HUES48 (cell line): ENCODE results near the gene SNRPB.

ENCODE experiments used
- H3K27ac ChIP-seq: one replicate; pipeline ENCODE4 v1.7.0; 2013; ENCODE audit warnings: low read depth, low read length, inconsistent platforms
- H3K27me3 ChIP-seq: 2 replicates; pipeline ENCODE4 v1.6.1; 2013; ENCODE audit warnings: mild to moderate bottlenecking, low read length; ENCODE audit not compliant: control insufficient read depth, insufficient read depth
- H3K36me3 ChIP-seq: 2 replicates; pipeline ENCODE4 v1.6.1; 2013; ENCODE audit warnings: low read length; ENCODE audit not compliant: control insufficient read depth, insufficient read depth
- H3K4me1 ChIP-seq: 2 replicates; pipeline ENCODE4 v1.6.1; 2013; ENCODE audit warnings: mild to moderate bottlenecking, low read length; ENCODE audit not compliant: control insufficient read depth, insufficient read depth
- H3K4me3 ChIP-seq: 2 replicates; pipeline ENCODE4 v1.5.1; 2013; ENCODE audit warnings: mild to moderate bottlenecking, low read depth, low read length
- H3K9ac ChIP-seq: 2 replicates; pipeline ENCODE4 v1.6.1; 2013; ENCODE audit warnings: mild to moderate bottlenecking, low read depth, low read length, moderate library complexity
- H3K9me3 ChIP-seq: 2 replicates; pipeline ENCODE4 v1.6.1; 2013; ENCODE audit warnings: low read length; ENCODE audit not compliant: control insufficient read depth, insufficient read depth

The SNRPB gene

DNA sequence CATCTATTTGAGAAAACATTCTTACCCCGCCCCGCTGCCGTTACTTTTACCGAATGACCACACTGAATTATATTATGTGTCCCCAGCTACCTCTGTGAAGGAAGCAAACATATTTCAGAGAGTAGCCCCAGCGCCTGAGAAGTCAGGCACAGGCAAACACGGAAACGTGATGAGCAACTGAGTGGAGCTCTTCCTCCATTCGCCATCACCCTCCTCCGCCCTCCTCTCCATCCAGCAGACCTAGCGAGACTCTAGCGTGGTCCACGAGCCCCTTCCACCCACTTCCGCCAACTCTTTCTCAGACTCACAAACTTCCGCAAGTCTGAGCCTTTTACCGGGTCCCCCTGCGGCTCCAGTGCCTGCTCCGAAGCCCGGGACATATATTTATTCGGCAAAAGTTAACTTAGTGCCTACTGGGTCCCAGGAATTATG, 582 bp downstream of the SNRPB start:
- no peaks in the 10 kb centered on the region for H3K9me3 ChIP-seq
- H3K4me3 ChIP-seq, result peak overlapping the region; percentile 98
- H3K9ac ChIP-seq, result peak overlapping the region; percentile 100
- H3K4me1 ChIP-seq, result peaks cover 11% of the 10 kb centered on the region; the same call in 1 of the 2 replicates
- H3K36me3 ChIP-seq, result peaks cover 42% of the 10 kb centered on the region
- no peaks in the 10 kb centered on the region for H3K27me3 ChIP-seq
- H3K27ac ChIP-seq, result peak overlapping the region; percentile 95

DNA sequence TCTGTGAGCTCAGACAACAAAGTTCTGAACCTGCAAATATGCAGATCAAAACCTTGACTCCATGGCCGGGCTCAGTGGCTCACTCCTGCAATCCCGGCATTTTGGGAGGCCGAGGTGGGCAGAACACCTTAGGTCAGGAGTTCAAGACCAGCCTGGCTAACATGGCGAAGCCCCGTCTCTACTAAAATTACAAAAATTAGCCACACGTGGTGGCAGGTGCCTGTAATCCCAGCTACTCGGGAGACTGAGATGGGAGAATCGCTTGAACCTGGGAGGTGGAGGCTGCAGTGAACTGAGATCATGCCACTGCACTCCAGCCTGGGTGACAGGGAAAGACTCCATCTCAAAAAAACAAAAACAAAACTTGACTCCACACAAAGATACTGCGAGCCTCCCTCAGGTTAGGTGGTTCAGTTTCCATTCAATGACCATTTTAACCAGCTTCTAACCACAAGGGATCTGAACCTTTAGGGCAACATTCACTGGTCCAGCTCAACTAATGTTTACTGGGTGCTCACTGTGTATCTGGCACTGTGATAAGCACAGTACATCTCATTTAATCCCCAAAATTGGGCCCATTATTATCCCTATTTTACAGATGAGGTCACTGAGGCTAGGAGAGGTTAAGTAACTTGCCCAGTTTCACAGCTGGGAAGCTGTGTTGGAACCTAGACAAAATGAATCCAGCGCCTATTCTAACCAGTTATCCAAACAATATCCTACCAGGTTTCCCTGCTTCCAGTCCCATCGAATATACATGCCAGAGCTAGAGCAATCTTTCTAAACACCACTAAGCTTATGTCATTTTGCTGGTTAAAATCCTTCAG, 1.8 kb downstream of the SNRPB start:
- H3K9ac ChIP-seq, result peak overlapping the region; percentile 100
- peaks cover 54% of the 10 kb centered on the region for H3K36me3 ChIP-seq
- no peak overlapping the region for H3K27ac ChIP-seq
- peaks cover 11% of the 10 kb centered on the region; the same call in 1 of the 2 replicates for H3K4me1 ChIP-seq
- H3K9me3 ChIP-seq, result no peaks in the 10 kb centered on the region
- no peaks in the 10 kb centered on the region for H3K27me3 ChIP-seq
- peak overlapping the region; percentile 98 for H3K4me3 ChIP-seq

DNA sequence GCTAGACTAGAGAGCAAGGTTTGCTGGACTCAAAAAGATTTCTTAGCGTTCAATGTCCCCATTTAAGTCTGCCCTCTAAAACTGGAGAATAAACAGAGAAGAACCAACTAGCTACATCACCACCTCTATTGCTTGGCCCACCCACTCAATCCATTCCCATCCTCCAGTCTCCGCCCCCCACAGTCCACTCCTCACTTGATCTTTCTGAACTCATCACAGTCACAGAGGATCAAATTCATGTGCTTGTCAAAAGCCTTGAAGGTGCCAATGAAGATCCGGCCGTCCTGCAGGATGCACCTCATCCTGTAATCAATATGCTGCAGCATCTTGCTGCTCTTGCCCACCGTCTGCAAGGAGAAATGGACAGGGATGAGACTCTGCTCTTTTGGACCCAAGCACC, 3.2 kb downstream of the SNRPB start:
- Histone ChIP-seq H3K4me1 (peaks cover 11% of the 10 kb centered on the region; the same call in 1 of the 2 replicates), H3K9ac (no peak overlapping the region), H3K4me3 (no peak overlapping the region), H3K9me3 (no peaks in the 10 kb centered on the region), H3K27me3 (no peaks in the 10 kb centered on the region), H3K36me3 (peaks cover 68% of the 10 kb centered on the region), H3K27ac (no peak overlapping the region)

DNA sequence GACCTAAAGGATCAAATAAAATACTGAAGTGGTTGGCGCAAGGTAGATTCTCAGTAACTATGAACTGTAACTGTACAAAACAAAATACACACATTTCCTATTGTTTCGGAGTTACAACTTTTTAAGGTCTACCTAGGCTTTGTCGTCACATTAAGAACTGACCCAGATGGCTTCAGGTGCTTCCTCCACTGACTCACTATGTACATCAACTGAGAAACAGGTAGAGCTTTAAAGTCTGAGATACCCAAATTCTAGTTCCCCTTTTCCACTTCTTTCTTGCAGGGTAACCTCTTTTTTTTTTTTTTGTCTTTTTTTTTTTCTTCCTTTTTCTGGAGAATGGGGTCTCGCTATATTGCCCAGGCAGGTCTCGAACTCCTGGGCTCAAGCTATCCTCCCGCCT, 5.5 kb downstream of the SNRPB start:
- Histone ChIP-seq H3K36me3 (peaks cover 91% of the 10 kb centered on the region), H3K27ac (no peak overlapping the region)

DNA sequence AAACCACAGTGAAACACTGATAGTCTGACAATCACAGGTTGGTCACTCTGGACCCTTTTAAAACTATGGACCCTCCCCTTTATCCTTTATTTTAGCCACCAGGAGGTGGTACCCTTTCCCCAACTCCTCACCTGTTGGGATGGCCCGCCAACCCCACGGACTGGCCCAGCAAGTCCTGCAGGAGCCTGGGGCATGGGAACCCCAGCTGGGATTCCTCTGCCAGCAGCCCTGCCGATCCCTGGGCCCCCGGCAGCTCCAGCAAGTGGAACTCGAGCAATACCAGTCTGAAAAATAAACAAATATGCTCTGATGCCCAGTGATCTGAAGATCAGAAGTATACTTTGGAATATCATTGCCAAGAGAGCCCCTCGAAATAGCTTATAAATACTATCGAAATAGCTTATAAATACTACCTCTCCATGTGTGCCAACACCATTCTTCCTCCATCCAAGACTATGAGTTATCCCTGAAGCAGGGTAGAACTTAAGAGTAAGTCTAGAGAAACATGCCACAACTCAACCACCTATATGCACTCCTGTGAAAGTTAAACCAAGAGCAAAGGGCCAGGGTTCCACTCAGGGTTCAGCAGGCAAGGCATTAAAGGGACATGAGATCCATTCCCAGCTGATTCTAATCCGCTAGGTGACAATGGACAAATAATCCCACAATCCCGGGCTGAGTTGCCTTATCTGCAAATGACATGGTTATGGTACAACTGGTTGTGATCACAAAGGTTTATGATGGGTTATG, 6.8 kb downstream of the SNRPB start:
- Histone ChIP-seq H3K9ac (no peak overlapping the region), H3K4me1 (peaks cover 3% of the 10 kb centered on the region; the same call in 1 of the 2 replicates), H3K36me3 (peaks cover 99% of the 10 kb centered on the region), H3K27me3 (no peaks in the 10 kb centered on the region), H3K9me3 (no peaks in the 10 kb centered on the region), H3K27ac (no peak overlapping the region), H3K4me3 (no peak overlapping the region)

More for the DNA sequence above, 5.5 kb downstream of the SNRPB start:
- Histone ChIP-seq H3K4me3 (no peak overlapping the region), H3K27me3 (no peaks in the 10 kb centered on the region), H3K9ac (no peak overlapping the region), H3K9me3 (no peaks in the 10 kb centered on the region), H3K4me1 (peaks cover 7% of the 10 kb centered on the region; the same call in 1 of the 2 replicates)

DNA sequence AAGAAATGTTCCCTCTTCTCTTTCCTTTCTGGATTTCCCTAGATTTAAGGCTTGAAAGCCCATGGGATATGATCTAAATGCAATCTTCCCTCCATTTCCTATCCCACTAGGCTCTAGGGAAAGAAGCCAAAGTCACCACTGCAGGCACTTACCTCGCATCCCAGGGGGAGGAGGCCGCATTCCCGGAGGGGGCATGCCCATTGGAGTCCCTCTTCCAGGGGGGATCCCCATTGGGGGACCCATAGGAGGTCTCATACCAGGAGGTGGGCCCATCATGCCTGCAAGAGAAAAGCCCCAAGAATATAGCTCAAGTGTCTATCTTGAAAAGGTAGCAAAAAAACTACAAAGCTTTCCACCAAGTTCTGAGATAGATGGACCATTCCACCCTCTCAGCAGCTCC, 8.1 kb downstream of the SNRPB start:
- Histone ChIP-seq H3K4me1 (no peaks in the 10 kb centered on the region), H3K36me3 (peaks cover 88% of the 10 kb centered on the region), H3K4me3 (no peak overlapping the region), H3K27me3 (no peaks in the 10 kb centered on the region), H3K9me3 (no peaks in the 10 kb centered on the region), H3K9ac (no peak overlapping the region), H3K27ac (no peak overlapping the region)

DNA sequence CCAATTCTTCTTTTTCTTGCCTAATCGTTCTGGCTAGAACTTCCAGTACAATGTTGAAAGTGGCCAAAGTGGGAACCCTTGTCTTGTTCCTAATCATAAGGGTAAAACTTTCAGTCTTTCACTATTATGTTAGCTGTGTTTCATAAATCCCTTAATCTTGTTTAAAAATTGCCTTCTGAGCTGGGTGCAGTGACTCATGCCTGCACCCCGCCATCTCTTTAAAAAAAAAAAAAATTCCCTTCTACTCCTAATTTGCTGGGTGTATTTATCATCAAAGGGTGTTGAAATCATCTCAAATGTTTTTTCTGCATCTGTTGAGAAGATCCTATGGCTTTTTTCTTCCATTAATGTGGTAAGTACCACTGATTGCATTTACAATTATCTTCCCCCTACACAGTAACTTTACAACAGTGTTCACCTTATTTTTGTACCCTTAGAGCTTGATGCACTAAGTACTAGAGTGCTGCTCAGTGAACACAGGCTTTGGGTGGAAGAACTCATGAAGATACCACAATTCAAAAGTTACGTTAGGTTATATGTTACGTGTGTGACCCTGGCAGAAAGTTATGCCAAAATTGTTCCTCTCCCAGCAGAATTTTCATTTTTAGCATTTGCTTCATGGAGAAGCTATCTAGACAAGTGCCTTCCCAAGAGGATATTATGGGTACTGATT, 9.7 kb downstream of the SNRPB start:
- H3K4me3 ChIP-seq, result no peak overlapping the region

DNA sequence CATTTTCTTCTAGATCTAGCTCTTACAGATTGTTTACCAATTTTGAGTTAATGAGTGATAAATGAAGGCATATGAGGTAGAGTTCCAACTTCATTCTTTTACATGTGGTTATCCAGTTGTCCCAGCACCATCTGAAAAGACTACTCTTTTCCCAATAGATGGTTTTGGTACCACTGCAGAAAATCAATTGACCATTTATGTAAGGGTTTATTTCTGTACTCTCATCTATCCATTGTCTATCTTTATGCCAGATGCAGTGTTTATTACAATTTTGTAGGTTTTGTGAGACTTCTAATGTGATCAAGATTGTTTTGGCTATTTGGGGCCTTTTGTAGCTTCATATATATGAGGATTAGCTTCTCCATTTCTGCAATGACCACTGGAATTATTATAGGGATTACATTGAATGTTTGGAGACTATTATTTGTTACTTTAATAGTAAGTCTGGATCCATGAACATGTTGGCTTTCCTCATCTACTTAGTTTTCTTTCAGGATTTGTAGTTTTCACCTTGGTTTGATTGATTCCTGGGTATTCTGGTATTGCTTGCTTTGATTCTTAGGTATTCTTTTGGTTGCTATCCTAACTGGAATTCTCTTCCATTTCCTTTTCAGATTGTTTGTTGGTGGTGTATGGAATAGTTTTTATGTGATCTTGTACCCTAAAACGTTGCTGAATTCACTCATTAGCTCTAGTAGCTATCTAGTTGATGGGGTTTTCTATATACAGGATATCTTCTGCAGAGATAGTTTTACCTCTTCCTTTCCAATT, 10.4 kb downstream of the SNRPB start:
- H3K27ac ChIP-seq, result no peak overlapping the region

More for the DNA sequence above, 9.7 kb downstream of the SNRPB start:
- peaks cover 72% of the 10 kb centered on the region for H3K36me3 ChIP-seq
- no peaks in the 10 kb centered on the region for H3K4me1 ChIP-seq
- H3K27ac ChIP-seq, result no peak overlapping the region
- H3K27me3 ChIP-seq, result no peaks in the 10 kb centered on the region
- H3K9ac ChIP-seq, result no peak overlapping the region
- no peaks in the 10 kb centered on the region for H3K9me3 ChIP-seq

DNA sequence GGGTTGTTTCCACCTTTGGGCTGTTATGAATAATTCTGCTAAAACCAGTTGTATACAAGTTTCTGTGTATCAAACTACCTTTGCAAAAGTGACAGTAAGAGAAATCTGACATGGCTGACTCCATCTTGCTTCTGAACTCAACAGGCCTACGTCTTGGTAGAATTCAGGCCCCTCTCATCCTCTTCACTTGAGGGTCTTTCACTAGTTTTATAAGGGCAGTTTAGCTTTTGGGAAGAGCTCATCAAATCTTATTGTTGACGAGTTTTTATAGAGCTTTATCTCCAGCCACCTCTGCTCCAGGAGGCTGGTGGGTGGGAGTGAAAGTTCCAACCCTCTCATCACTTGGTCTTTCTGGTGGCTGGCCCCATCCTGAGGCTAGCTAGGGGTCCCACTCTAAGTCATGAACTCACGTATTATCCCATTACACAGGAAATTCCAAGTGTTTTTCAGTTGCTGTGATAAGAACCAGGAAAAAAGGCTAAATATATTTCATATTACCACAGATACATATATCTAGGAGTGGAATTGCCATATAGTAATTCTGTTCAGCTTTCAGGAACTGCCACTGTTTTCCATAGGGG, 11.6 kb downstream of the SNRPB start:
- no peak overlapping the region for H3K4me3 ChIP-seq
- H3K36me3 ChIP-seq, result peaks cover 53% of the 10 kb centered on the region
- no peak overlapping the region for H3K9ac ChIP-seq
- no peaks in the 10 kb centered on the region for H3K9me3 ChIP-seq
- no peaks in the 10 kb centered on the region for H3K4me1 ChIP-seq
- no peak overlapping the region for H3K27ac ChIP-seq
- H3K27me3 ChIP-seq, result no peaks in the 10 kb centered on the region

More for the DNA sequence above, 10.4 kb downstream of the SNRPB start:
- no peaks in the 10 kb centered on the region for H3K27me3 ChIP-seq
- no peak overlapping the region for H3K9ac ChIP-seq
- H3K9me3 ChIP-seq, result no peaks in the 10 kb centered on the region
- no peak overlapping the region for H3K4me3 ChIP-seq
- H3K4me1 ChIP-seq, result no peaks in the 10 kb centered on the region
- H3K36me3 ChIP-seq, result peaks cover 65% of the 10 kb centered on the region
